H1 (cell line): ENCODE measurements around the gene ZNF133. TPM values are rescaled to one million over a fixed set of nuclear protein-coding genes. Genes with fewer than 3 reads are reported as not detected.

Experiments
- ASH2L ChIP-seq: fragments of 200-600, 300-600 bp; sonication (generic); IDR thresholded peaks from one replicate; pipeline ENCODE4 v1.7.1; 2017; ENCODE audit warnings: low read length
- CTBP2 ChIP-seq: IDR thresholded peaks from 2 replicates; pipeline ENCODE4 v1.7.0; 2011; ENCODE audit warnings: borderline replicate concordance, mild to moderate bottlenecking, moderate library complexity, mixed read lengths, low read length; ENCODE audit not compliant: insufficient read depth, insufficient read length
- EP300 ChIP-seq, 2 experiments: IDR thresholded peaks; 1 replicate in 1 of 2; 2 replicates in 1 of 2; pipeline ENCODE4 v1.6.1; 2011 to 2012; ENCODE audit warnings: low read depth in 2 of 2, low read length in 2 of 2, mild to moderate bottlenecking in 2 of 2, borderline replicate concordance in 1 of 2, inconsistent platforms in 1 of 2, moderate library complexity in 1 of 2
- JUND ChIP-seq: IDR thresholded peaks from 2 replicates; pipeline ENCODE4 v1.6.1; 2011; ENCODE audit warnings: mild to moderate bottlenecking, improper control_type of control experiment, low read length
- KDM4A ChIP-seq: IDR thresholded peaks from one replicate; pipeline ENCODE4 v1.7.1; 2012; ENCODE audit warnings: low read depth, mild to moderate bottlenecking, moderate library complexity, low read length, inconsistent platforms; ENCODE audit not compliant: severe bottlenecking
- MAFK ChIP-seq: IDR thresholded peaks from 2 replicates; pipeline ENCODE4 v1.6.1; 2012; ENCODE audit warnings: low read depth, mild to moderate bottlenecking, improper control_type of control experiment, low read length
- NRF1 ChIP-seq: IDR thresholded peaks from 2 replicates; pipeline ENCODE4 v1.6.1; 2011; ENCODE audit warnings: mild to moderate bottlenecking, low read depth, low read length, improper control_type of control experiment
- RXRA ChIP-seq: IDR thresholded peaks from 2 replicates; pipeline ENCODE4 v1.6.1; 2011; ENCODE audit warnings: low read depth, mild to moderate bottlenecking, low read length, moderate library complexity; ENCODE audit not compliant: insufficient read depth
- SIN3A ChIP-seq, 2 experiments: IDR thresholded peaks in 1 of 2; conservative IDR thresholded peaks in 1 of 2; 2 replicates each; pipeline ENCODE4 v1.6.1; 2011 to 2012; ENCODE audit warnings: low read length in 2 of 2, improper control_type of control experiment in 1 of 2, low read depth in 1 of 2, mild to moderate bottlenecking in 1 of 2
- TAF1 ChIP-seq: IDR thresholded peaks from 2 replicates; pipeline ENCODE4 v1.6.1; 2011; ENCODE audit warnings: mild to moderate bottlenecking, low read depth, low read length
- polyA plus RNA-seq, 7 experiments: library from polyadenylated mRNA; depleted of rRNA in 3 of 7; stranded (reverse) in 5 of 7; unstranded in 2 of 7; fragments of >200 nt in 5 of 7; fragments of 200-250 nt in 2 of 7; gene quantifications; 1 replicate in 5 of 7; 2 replicates in 1 of 7; 4 replicates in 1 of 7; pipeline versions ENCODE4 v1.2.1 to v1.2.3, GENCODE V29; 2011 to 2013; ENCODE audit warnings: missing spikeins in 2 of 7, mixed read lengths in 2 of 7
- total RNA-seq: library from RNA; stranded (reverse); fragmentation: NEBNext Ultra II Directional; extraction: Animal tissue kit (Norgen Biotek cat#: 25700); gene quantifications from 2 replicates; pipeline ENCODE4 v1.2.1, GENCODE V29; 2021
- TF ChIP-seq, protein P1 (sequence below): fragments of 300-600 bp; sonication (generic); IDR thresholded peaks from 2 replicates; pipeline ENCODE4 v1.7.1; 2012; ENCODE audit warnings: low read length, moderate library complexity, mild to moderate bottlenecking, inconsistent platforms; ENCODE audit not compliant: insufficient replicate concordance

Gene ZNF133
- total and polyA plus RNA-seq, 2 of the 8 experiments (the other 6 are each of a cell fraction or from before 2014, with no cell fraction given) = 12.1 to 15.8 TPM

DNA sequence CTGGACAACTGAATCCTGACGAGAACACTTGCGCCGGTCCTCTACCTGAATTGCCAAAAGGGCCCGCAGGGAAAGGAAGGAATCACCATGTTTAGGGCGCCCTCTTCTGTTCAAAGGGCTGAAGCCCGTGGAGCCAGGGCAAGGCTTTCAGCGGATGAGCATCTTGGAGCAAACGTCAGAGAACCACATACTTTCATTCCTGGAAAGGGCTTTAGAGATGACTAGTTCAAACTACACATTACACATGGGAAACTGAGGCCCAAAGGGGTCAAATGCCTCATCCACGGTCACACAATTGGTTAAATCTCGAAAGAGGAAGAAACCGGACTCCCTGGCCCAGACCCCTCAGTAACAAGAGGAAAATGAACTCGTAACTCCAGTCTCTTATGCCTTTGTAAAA, 11.5 kb upstream of the ZNF133 start (continued):
- TF ChIP-seq, protein P1, sequence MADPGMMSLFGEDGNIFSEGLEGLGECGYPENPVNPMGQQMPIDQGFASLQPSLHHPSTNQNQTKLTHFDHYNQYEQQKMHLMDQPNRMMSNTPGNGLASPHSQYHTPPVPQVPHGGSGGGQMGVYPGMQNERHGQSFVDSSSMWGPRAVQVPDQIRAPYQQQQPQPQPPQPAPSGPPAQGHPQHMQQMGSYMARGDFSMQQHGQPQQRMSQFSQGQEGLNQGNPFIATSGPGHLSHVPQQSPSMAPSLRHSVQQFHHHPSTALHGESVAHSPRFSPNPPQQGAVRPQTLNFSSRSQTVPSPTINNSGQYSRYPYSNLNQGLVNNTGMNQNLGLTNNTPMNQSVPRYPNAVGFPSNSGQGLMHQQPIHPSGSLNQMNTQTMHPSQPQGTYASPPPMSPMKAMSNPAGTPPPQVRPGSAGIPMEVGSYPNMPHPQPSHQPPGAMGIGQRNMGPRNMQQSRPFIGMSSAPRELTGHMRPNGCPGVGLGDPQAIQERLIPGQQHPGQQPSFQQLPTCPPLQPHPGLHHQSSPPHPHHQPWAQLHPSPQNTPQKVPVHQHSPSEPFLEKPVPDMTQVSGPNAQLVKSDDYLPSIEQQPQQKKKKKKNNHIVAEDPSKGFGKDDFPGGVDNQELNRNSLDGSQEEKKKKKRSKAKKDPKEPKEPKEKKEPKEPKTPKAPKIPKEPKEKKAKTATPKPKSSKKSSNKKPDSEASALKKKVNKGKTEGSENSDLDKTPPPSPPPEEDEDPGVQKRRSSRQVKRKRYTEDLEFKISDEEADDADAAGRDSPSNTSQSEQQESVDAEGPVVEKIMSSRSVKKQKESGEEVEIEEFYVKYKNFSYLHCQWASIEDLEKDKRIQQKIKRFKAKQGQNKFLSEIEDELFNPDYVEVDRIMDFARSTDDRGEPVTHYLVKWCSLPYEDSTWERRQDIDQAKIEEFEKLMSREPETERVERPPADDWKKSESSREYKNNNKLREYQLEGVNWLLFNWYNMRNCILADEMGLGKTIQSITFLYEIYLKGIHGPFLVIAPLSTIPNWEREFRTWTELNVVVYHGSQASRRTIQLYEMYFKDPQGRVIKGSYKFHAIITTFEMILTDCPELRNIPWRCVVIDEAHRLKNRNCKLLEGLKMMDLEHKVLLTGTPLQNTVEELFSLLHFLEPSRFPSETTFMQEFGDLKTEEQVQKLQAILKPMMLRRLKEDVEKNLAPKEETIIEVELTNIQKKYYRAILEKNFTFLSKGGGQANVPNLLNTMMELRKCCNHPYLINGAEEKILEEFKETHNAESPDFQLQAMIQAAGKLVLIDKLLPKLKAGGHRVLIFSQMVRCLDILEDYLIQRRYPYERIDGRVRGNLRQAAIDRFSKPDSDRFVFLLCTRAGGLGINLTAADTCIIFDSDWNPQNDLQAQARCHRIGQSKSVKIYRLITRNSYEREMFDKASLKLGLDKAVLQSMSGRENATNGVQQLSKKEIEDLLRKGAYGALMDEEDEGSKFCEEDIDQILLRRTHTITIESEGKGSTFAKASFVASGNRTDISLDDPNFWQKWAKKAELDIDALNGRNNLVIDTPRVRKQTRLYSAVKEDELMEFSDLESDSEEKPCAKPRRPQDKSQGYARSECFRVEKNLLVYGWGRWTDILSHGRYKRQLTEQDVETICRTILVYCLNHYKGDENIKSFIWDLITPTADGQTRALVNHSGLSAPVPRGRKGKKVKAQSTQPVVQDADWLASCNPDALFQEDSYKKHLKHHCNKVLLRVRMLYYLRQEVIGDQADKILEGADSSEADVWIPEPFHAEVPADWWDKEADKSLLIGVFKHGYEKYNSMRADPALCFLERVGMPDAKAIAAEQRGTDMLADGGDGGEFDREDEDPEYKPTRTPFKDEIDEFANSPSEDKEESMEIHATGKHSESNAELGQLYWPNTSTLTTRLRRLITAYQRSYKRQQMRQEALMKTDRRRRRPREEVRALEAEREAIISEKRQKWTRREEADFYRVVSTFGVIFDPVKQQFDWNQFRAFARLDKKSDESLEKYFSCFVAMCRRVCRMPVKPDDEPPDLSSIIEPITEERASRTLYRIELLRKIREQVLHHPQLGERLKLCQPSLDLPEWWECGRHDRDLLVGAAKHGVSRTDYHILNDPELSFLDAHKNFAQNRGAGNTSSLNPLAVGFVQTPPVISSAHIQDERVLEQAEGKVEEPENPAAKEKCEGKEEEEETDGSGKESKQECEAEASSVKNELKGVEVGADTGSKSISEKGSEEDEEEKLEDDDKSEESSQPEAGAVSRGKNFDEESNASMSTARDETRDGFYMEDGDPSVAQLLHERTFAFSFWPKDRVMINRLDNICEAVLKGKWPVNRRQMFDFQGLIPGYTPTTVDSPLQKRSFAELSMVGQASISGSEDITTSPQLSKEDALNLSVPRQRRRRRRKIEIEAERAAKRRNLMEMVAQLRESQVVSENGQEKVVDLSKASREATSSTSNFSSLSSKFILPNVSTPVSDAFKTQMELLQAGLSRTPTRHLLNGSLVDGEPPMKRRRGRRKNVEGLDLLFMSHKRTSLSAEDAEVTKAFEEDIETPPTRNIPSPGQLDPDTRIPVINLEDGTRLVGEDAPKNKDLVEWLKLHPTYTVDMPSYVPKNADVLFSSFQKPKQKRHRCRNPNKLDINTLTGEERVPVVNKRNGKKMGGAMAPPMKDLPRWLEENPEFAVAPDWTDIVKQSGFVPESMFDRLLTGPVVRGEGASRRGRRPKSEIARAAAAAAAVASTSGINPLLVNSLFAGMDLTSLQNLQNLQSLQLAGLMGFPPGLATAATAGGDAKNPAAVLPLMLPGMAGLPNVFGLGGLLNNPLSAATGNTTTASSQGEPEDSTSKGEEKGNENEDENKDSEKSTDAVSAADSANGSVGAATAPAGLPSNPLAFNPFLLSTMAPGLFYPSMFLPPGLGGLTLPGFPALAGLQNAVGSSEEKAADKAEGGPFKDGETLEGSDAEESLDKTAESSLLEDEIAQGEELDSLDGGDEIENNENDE = no peak
- TF ChIP-seq SIN3A (conservative IDR thresholded peaks at IDR 0.05 in 1 of 2, IDR thresholded peaks at IDR 0.05 in 1 of 2; ENCODE audit: low read depth in 1 of 2, low read length in 2 of 2) (0 out of 4 replicates have a peak, but pooled peaks of 1 of the 2 experiments have one; percentile 55), CTBP2 (no peak), EP300 (IDR thresholded peaks at IDR 0.05; ENCODE audit: borderline replicate concordance in 1 of 2, low read depth in 2 of 2, low read length in 2 of 2) (no peak), NRF1 (no peak), TAF1 (no peak), KDM4A (no peak), JUND (peak; percentile 26; the same call in 1 of the 2 replicates), ASH2L (no peak), RXRA (no peak), MAFK (no peak)
